GM04503 (cell line): Measurements from ENCODE around the gene SCFD2.
"Not testable (repeated sequence)": the region's sequence is repeated elsewhere in the genome, so short reads cannot be mapped to it uniquely, and the experiment has no call there.

Experiments used
- DNase-seq: peaks from one replicate; pipeline ENCODE4 v3.0.0-alpha.2; 2012; ENCODE audit warnings: low read depth

Gene SCFD2

DNA sequence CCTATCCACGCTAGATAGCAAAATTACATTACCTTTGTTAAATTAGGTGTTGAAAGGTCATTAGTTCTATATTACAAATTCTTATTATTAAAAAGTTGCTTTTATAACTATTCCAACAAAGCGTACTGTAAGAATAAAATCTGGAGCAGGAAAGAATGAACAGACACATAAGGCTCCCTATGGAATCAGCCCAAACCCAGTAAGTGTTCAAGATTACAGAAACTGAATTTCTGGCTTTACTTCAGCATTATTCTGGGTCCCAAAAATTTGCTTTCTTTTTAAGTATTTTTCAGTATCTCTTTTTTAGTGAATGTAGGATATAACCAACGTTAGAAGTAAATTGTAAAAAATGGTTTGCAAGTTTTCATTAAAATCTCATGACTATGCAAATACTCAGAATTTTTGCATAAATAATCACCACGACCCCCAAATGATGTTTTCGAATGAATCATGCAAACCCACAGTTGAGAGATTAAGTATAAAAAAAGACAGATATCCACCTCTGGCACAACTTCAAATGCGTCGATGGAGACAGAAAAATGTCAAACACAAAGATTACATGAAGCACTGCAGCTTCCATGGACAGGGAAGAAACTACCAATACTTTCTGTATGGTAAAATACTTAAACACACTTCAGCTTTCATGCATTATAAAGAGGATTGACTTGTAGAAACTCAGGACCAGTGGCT lies 265.2 kb downstream of the SCFD2 start:
- no peak for DNase-seq

GRCh38 chr4:53098681-53099121 lies 267.2 kb downstream of the SCFD2 start:
- peak; percentile 30 for DNase-seq

DNA sequence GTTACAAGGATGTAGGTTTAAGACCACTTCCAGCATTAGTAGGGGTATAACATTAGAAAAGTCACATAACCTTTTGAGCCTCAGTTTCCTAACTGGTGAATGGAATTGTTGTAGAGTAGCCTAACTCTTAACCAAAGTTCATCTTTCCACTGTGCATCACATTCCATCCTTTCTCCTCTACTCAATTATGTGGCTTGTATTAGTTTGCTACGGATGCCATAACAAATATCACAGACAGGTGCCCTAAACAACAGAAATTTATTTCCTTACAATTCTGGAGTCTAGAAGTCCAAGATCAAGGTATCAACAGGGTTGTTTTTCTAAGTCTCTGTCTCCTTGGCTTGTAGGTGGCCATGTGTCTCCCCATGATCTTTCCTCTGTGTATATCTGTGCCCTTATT lies 271.8 kb downstream of the SCFD2 start:
- DNase-seq = no peak

- DNase-seq = peak; percentile 76
These were observed 275.7 kb downstream of the SCFD2 start for GRCh38 chr4:53089936-53090729.

DNA sequence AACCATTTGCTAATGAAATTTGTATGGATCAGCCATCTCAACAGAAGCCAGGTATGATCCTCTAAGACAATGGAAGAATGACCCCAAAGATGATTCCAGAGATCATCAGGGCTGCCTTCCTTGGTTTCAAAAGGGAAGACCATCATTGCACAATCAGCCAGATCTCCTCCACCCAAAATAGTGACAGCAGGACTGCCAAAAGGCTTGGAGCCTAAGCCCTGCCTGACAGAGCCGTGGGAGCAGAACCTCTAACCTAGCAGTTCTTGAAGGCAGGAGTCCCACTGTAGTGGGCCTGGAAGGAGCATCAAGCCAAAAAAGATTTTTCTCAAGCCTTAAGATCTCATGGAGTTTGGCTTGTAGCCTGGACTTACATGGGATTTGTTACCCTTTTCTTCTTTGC lies 277.7 kb downstream of the SCFD2 start:
- DNase-seq = no peak

DNA sequence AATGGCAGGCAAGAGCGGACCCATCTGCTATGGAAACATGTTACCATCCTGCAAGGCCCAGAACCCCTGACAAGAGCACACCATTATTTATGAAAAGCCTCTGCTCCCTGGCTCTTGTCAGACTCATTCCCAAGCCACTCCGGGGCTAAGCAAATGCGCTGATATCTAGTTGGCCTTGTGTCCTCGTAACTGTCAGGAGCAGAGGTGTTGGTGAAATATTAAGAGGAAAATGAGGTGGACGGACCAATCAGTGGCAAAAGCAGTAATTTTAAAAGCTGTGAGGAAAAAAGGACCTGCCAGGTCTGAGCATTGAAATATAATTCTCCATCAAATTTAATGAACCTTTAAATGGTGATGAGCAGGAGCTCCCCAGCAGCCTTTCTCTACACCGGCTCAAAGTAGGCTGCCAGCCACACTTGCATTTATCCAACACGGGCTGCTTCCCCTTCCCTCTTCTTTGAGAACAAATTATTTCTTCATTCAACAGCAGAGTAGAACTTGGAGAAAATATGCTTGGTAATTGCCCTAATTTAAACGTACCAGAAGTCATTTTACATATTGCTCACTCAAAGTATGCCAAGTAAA lies 289.4 kb downstream of the SCFD2 start:
- no peak for DNase-seq

DNA sequence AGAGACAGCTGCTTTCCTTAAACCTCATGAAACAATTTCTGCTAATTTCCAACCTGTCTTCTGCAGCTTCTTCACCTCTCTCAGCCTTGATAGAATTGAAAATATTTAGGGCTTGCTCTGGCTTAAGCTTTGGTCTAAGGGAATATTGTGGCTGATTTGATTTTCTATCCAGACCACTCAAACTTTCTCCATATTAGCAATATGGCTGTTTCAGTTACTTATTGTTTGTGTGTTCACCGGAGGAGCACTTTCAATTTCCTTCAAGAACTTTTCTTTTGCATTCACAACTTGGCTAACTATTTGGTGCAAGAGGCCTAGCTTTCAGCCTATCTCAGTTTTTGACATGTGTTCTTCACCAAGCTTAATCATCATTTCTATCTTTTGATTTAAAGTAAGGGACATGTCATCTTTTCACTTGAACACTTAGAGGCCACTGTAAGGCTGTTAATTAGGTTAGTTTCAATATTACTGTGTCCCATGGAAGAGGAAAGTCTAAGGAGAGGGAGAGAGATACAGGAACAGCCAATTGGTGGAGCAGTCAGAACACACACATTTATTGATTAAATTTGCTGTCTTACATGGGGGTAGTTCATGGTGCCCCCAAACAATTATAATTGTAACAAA lies 290.6 kb downstream of the SCFD2 start:
- DNase-seq = no peak

GRCh38 chr4:53068755-53069330 lies 297.0 kb downstream of the SCFD2 start:
- no peak for DNase-seq

- DNase-seq = no peak
These were observed 298.6 kb downstream of the SCFD2 start for GRCh38 chr4:53067125-53067802.

- DNase-seq = no peak
These were observed 299.7 kb downstream of the SCFD2 start for GRCh38 chr4:53066155-53066554.

DNA sequence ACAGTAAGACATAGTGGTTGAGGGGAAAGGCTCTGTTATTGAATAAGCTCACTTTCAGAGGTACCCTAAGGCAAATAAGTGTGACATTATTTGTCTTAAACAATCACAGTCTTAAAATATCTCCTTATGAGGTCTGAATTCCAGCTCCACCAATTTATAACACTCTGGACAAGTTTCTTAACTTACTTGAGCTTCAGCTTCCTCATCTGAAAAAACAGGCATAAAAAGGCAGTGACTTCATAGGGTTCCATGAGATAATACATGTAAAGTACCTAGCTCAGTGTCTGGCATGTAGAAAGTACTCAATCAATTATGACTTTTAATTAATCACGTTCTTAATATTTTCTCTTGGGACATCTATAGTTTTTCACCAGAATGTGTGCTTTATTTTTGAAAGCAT lies 301.3 kb downstream of the SCFD2 start:
- DNase-seq = no peak

DNA sequence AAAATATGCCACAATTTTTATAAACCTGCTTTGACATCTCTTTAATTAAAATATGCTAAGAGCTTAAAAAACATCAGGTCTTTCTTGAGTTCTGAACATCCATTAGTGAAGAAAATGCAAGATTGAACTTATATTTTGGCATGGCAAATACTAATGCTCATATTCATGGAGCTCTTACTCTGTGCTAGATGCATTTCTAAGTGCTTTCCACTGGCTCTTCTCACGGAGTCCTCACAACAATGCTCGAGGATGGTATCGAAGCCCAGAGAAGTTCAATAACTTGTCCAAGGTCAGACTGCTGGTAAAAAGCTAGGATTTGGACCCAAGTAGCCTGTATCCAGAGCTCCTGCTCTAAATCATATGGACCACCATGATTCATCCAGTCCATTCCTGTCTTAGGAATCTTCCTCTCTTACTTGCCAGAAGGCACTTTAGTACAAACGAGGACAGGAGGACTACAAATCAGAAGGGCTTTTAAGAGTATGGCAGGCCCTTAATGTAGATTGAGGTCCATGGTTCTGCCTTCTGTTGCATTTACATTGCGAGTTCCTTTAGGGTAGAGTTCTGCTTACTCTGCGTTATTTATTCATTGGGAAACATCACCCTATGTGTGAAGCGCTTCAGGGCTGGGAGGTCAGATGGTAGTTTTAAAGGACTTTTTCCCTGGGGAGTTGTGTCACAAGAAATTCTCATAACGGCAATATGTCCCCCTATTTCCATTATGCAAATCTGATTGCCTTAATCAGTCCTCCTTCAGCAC lies 304.6 kb downstream of the SCFD2 start:
- no peak for DNase-seq

DNA sequence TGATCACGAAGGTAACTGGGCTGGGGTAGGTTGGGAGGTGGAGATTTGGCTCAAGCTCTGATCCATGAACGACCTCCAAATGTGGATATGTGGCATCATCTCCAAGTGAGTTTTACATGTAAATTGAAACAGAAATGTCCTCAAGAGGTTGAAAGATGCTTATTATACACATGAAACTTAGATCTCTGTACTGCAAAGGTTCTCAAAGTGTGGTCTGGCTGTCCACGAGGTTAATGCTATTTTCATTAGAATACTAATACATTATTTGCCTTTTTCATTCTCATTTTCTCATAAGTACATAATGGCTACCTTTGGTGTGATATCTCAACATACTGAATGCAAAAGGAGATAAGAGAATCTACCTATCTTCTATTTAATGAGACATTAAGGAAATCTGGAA lies 305.6 kb downstream of the SCFD2 start:
- DNase-seq = no peak

DNA sequence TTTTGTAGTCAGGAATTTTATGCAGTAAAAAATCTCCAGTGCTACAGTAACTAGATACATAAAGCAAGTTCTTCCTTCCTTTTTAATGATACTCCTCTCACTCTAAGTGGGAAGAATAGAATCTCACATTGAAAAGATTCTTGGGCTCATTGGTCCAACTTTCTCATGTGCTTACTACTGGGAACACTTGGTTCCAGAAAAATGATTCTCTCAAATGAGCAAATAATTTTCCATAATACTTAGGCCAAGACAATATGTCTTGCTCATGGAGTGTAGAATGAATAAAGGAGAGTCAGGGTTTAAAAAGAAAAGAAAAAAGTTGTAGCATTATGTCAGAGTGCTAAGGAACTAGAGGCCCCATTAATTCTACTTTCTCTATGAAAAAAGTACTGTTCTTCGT lies 306.0 kb downstream of the SCFD2 start:
- no peak for DNase-seq

DNA sequence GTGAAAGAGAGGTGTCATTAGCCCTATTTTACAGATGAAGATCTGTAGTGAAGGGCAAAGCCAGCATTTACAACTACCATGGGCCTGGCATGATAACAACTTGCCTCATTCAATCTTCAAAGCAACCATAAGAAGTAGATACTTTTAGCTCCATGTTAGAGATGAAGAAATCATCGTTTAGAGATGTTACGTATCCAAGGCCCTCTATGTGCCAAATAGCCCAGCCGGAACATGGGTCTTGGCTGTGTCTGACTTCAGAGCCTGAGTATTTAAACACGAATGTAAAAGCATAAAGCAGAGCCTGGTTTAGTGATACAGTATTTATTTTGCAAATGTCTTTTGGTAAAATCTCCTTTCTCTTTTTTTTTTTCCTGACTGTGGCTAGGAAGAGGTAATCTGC lies 306.6 kb downstream of the SCFD2 start:
- DNase-seq = no peak

- no peak for DNase-seq
These were observed 308.2 kb downstream of the SCFD2 start for GRCh38 chr4:53057679-53058078.

- DNase-seq = not testable (repeated sequence)
These were observed 308.8 kb downstream of the SCFD2 start for GRCh38 chr4:53057108-53057507.

DNA sequence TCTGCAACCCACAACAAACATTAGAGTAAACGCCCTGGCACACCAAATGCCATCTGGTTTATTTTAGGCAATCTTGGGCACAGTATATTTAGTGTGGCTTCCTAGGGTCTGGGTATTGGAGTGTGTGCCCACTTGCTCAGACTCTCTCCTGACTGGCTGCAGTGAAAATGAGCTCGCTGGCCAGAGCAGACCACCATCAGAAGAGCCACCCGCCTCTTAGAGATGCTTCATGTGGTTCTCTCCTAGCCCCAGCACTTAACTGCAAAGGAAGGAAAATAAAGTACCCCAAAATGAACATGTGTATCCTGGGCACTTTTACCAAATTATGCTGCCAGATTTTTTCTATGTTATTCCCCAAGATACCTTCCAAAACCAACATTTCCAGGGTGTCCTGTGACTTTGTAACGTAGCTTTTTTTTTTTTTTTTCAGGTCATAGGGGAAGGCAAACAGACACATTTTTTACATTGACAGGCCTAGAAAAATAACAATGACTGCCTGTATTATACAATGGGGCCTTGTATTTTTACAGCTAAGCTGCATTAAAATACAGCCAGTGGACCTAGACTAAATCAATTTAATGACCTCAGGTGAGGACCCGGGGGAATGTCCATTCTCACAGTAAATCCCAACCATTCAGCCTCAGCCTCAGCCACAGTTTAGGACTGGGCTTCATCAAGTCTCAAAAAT lies 310.0 kb downstream of the SCFD2 start:
- no peak for DNase-seq

DNA sequence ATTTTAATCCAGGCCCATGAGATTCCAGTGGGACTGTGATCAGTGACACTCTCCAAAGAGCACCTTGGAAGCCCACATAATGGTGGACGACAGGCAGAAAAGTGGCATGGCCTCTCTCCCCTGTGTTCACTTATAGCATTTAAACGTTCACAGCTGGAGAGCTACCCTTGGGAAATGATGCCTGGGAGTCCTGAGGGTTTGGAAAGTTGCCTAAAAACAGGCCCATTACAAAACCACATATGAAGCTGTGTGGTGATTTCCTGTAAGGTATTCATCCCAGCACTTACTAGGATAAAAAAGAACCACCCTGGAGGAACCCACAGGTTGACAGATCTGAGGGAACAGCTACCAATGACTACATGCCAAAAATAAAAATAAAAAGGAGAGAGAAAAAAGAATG lies 310.6 kb downstream of the SCFD2 start:
- DNase-seq = peak; percentile 67

- no peak for DNase-seq
These were observed 315.5 kb downstream of the SCFD2 start for GRCh38 chr4:53050361-53050774.
